NCI-H226 (cell line): ENCODE measurements around the gene TTLL5.

ENCODE experiments used
- DNase-seq: peaks from one replicate; pipeline ENCODE4 v3.0.0-alpha.2; 2015

The TTLL5 gene

GRCh38 chr14:75999511-76000190 is 338.6 kb downstream of the TTLL5 start:
- no peak for DNase-seq

- no peak for DNase-seq
Measured at GRCh38 chr14:76002383-76002782, 341.3 kb downstream of the TTLL5 start.
